ENCODE data around the gene HDX. TPM values are rescaled to one million over a fixed set of nuclear protein-coding genes. Genes with fewer than 3 reads are reported as not detected.
"Not testable (repeated sequence)": the region's sequence is repeated elsewhere in the genome, so short reads cannot be mapped to it uniquely, and the experiment has no call there.

The HDX gene
- total and polyA plus RNA-seq, 12 donors = 0.64 to 53.3 (median 6.1) TPM

GRCh38 chrX:84320614-84321013 lies 181.6 kb downstream of the HDX start:
- no peak for TF ChIP-seq CTCF (IDR thresholded peaks at IDR 0.05)
- TF ChIP-seq POLR2A (IDR thresholded peaks at IDR 0.05) = no peak
- Histone ChIP-seq H3K4me3 (no peak overlapping the region), H3K27me3 (no peaks in the 10 kb centered on the region), H3K27ac (no peak overlapping the region), H3K4me1 (replicated peaks in 1 of 2) (no peaks in the 10 kb centered on the region), H3K36me3 (replicated peaks in 1 of 2) (no peaks in the 10 kb centered on the region), H3K9me3 (replicated peaks in 1 of 3) (no peaks in the 10 kb centered on the region)
- DNase-seq = no peak
- intact Hi-C loops (cut with DNase I) = no loop called here

GRCh38 chrX:84320023-84320422 lies 182.2 kb downstream of the HDX start:
- Histone ChIP-seq H3K4me1 (replicated peaks in 1 of 2) (no peaks in the 10 kb centered on the region), H3K36me3 (replicated peaks in 1 of 2) (no peaks in the 10 kb centered on the region), H3K4me3 (no peak overlapping the region), H3K27ac (no peak overlapping the region), H3K27me3 (no peaks in the 10 kb centered on the region), H3K9me3 (replicated peaks in 1 of 3) (no peaks in the 10 kb centered on the region)
- intact Hi-C loops (cut with DNase I) = no loop called here
- no peak for TF ChIP-seq CTCF (IDR thresholded peaks at IDR 0.05)
- TF ChIP-seq POLR2A (IDR thresholded peaks at IDR 0.05) = no peak
- DNase-seq = no peak
- 65 to 91% (median 84%) methylated on average over 3 of the region's 3 CpGs for WGBS, 4 donors

DNA sequence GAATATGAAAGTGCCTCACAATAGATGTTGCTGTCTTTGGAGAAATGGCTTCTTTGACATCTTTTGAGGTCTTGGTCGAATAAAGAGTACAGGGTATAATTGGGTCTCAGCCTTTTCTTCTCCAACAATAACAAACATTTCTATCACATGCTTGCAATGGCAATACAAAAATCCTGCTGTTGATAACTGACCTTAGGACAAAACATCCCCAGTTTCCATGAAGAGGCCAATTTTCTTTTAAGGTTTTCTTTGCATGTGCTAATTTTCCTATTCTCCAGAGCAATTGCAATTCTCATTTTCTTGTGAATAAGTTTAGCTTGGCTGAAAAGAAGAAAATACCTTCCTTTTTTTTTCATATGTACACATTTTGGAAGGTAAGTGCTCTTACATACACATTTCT lies 183.6 kb downstream of the HDX start:
- 31 to 75% (median 55%) methylated on average over 1 of the region's 1 CpG for WGBS, 4 donors
- no peak overlapping the region for H3K27ac ChIP-seq
- H3K27me3 ChIP-seq = no peaks in the 10 kb centered on the region
- no peaks in the 10 kb centered on the region for H3K4me1 ChIP-seq (replicated peaks in 1 of 2)
- intact Hi-C loops (cut with DNase I) = no loop called here
- no peak for DNase-seq
- no peaks in the 10 kb centered on the region for H3K9me3 ChIP-seq (replicated peaks in 1 of 3)
- TF ChIP-seq POLR2A (IDR thresholded peaks at IDR 0.05) (no peak), CTCF (IDR thresholded peaks at IDR 0.05) (no peak)
- H3K4me3 ChIP-seq = no peak overlapping the region
- H3K36me3 ChIP-seq (replicated peaks in 1 of 2) = no peaks in the 10 kb centered on the region

GRCh38 chrX:84315946-84316345 lies 186.3 kb downstream of the HDX start:
- H3K27me3 ChIP-seq; H3K27ac ChIP-seq; H3K36me3 ChIP-seq (replicated peaks in 1 of 2); H3K4me1 ChIP-seq (replicated peaks in 1 of 2); DNase-seq; intact Hi-C loops (cut with DNase I); H3K9me3 ChIP-seq (replicated peaks in 1 of 3); H3K4me3 ChIP-seq: not testable (repeated sequence)

Small RNA genes lying within 50 kb of the gene (small RNA-seq; reads per million reads assigned to genes)
- gene AL450471.1 = 0 reads per million in 2 donors
